Retinal pigment epithelial cell (primary cell): ENCODE results near the gene TMEM151B.
"Not testable (repeated sequence)": the region's sequence is repeated elsewhere in the genome, so short reads cannot be mapped to it uniquely, and the experiment has no call there.

Experiments used
- DNase-seq: peaks from one replicate; pipeline ENCODE4 v3.0.0-alpha.2; 2010; ENCODE audit warnings: low read depth
- H3K4me3 ChIP-seq: 2 replicates; pipeline ENCODE4 v1.5.1; 2011; ENCODE audit warnings: mild to moderate bottlenecking, low read length, control low read depth, moderate library complexity
- TF ChIP-seq, protein P1 (sequence below): conservative IDR thresholded peaks from 2 replicates; pipeline ENCODE4 v1.5.1; 2011; ENCODE audit warnings: low read depth, low read length, control low read depth, inconsistent platforms

TMEM151B gene

DNA sequence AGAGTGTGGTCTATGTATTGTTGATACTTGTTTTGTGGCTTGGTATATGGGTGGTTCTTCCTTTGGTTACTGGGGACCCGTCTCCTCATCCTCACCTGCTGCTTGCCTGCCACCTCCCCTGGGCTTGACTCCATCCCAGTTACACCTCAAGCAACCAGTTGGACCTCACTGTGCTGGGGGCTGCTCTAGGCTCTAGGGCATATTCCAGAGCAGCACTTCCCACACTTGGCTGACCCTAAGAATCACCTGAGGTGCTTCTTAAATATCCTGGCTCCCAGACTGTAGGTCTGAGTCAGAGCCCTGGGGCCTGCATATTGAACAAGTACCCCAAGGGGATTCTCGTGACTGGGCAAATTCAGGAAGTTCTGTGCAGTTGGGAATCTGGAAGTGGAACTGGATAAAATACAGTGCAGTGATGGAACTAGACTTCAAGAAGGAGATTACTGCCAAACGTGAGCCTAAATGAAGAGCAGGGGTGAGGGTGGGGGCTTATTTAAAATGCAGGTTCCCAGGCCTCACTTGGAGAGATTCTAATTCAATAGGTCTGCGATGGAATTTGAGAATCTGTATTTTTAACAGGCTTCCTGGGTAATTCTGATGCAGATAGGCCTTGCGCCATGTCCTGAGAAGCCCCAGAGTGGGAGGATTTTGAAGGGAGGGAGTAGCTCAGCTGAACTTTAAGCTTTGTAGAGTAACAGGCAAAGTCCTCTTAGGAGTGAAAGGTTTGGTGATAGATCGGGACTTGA lies 79.8 kb downstream of the TMEM151B start:
- no peak for DNase-seq
- TF ChIP-seq, protein P1, sequence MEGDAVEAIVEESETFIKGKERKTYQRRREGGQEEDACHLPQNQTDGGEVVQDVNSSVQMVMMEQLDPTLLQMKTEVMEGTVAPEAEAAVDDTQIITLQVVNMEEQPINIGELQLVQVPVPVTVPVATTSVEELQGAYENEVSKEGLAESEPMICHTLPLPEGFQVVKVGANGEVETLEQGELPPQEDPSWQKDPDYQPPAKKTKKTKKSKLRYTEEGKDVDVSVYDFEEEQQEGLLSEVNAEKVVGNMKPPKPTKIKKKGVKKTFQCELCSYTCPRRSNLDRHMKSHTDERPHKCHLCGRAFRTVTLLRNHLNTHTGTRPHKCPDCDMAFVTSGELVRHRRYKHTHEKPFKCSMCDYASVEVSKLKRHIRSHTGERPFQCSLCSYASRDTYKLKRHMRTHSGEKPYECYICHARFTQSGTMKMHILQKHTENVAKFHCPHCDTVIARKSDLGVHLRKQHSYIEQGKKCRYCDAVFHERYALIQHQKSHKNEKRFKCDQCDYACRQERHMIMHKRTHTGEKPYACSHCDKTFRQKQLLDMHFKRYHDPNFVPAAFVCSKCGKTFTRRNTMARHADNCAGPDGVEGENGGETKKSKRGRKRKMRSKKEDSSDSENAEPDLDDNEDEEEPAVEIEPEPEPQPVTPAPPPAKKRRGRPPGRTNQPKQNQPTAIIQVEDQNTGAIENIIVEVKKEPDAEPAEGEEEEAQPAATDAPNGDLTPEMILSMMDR, result no peak
- no peak overlapping the region for H3K4me3 ChIP-seq

DNA sequence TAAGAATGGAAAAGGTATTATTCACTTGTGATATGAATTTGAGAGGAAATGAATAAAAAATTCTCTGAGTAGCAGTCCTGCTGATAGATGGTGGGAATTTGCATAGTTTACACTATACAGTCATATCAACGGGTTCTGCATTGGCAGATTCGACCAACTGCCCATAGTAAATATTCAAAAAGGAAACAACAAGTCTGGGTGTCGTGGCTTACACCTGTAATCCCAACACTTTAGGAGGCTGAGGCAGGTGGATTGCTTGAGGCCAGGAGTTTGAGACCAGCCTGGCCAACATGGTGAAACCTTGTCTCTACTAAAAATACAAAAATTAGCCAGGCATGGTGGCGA lies 80.4 kb downstream of the TMEM151B start:
- H3K4me3 ChIP-seq, result not testable (repeated sequence)

DNA sequence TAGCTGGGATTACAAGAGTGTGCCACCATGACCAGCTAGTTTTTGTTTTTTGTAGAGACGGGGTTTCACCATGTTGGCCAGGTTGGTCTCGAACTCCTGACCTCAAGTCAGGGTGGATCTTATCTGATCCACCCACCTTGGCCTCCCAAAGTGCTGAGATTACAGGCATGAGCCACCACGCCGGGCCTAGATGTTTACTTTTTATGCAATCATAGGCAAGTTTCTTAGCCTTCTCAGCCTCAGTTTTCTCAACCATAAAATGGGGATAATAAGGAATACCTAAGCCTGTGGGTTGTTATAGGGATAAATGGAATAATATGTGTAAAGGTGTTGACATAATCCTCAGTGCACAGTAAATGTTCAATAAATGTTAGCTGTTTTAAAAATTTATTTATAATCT lies 82.0 kb downstream of the TMEM151B start:
- TF ChIP-seq, protein P1, result no peak
- no peak for DNase-seq

More for the DNA sequence above, 80.4 kb downstream of the TMEM151B start:
- DNase-seq, result not testable (repeated sequence)

DNA sequence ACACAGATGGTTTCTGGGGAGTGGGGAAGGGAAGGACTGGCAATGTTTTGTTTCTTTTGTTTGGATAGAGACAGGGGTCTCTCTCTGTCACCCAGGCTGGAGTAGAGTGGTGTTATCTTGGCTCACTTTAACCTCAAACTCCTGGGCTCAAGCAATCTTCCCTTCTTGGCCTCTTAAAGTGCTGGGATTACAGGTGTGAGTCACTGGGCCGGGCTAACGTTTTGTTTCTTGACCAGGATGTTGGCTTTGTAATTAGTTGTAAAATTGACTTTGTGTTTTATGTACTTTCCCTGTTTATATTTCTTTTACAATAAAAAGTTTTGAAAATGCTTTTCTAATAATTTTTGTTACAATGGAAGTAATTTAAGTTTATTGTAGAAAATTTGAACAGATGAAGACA lies 83.1 kb downstream of the TMEM151B start:
- TF ChIP-seq, protein P1, result no peak
- no peak for DNase-seq
- no peak overlapping the region for H3K4me3 ChIP-seq

More for the DNA sequence above, 82.0 kb downstream of the TMEM151B start:
- H3K4me3 ChIP-seq, result no peak overlapping the region

DNA sequence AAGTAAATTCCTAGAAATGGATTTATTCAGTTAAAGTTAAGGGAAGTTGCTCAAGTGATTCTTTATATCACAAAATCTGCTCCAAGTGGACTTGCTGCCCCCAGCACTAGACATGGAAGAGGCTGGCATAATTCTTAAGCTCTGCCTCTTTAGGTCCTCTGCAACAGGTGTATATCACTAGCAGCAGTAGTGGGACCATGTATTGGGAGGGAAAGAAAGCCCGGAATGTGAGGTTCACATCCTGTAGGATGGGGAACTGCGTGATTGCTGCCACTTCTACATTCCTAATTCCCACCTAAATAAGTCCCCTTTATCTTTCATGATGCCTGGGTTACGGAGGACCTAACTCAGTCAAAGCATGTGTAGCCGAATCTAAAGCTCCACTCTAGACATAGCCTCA lies 85.4 kb downstream of the TMEM151B start:
- H3K4me3 ChIP-seq, result no peak overlapping the region
- TF ChIP-seq, protein P1, result no peak
- no peak for DNase-seq

DNA sequence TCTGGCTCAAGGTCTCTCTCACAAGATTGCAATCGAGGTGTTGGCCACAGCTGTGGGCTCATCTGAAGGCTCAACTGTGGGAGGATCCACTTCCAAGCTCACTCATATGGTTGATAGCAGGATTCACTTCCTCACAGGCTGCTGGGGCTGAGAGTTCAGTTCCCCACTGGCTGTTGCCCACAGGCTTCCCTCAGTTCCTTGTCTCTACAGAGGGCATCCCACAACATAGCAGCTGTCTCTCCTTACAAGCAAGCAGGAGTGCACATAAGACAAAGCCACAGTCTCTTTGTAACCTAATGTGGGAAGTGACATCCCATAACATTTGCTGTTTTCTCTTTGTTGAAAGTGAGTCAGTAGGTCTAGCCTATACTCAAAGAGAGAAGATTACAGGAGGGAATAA lies 86.2 kb downstream of the TMEM151B start:
- TF ChIP-seq, protein P1, result no peak

More for the DNA sequence above, 86.2 kb downstream of the TMEM151B start:
- H3K4me3 ChIP-seq, result no peak overlapping the region
- DNase-seq, result no peak
